ENCODE results near the gene SAMD11. TPM values are rescaled to one million over a fixed set of nuclear protein-coding genes. Genes with fewer than 3 reads are reported as not detected.

The SAMD11 gene
- total and polyA plus RNA-seq, 2 of the 13 experiments (the other 11 are each of a cell fraction or from before 2014, with no cell fraction given) = 0.11 TPM; not detected in 1

DNA sequence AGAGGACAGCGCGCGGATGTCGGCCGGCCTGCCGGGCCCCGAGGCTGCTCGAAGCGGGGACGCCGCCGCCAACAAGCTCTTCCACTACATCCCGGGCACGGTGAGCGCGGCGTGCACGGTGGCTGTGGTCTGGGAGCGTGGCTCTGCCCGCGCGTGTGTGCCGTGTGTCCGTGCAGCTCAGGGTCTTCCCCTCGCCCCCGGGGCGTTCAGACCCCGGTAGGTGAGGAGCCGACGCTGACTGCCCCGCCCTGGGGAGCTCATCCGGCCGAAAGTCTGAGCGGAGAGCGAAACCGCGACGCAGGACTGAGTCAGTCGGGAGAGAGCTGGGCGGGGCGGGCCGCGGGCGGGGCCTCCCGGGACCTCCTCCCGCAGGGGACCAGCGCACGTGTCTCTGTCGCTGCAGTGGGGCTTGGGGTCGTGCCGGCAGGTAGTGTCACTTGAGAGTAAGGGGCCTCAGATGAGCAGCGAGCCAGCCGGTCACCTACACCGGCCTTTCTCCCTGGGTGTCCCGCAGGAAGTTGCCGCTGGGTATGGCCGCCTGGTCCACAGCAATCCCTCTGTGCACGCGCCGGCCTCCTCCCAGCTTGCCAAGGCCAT lies 43.1 kb downstream of the SAMD11 start (continued):
- 0 out of 2 replicates have a peak, but pooled peaks have one; percentile 25 for TF ChIP-seq GATA4 (IDR thresholded peaks at IDR 0.05; ENCODE audit: borderline replicate concordance, low read depth)
- no peak for TF ChIP-seq ZSCAN31 (CRISPR knock-in tag; IDR thresholded peaks at IDR 0.05; ENCODE audit: low read depth)
- TF ChIP-seq REL (CRISPR knock-in tag; conservative IDR thresholded peaks at IDR 0.05) = no peak
- TF ChIP-seq IRF2 (CRISPR knock-in tag; IDR thresholded peaks at IDR 0.05) = no peak; the same call in 1 of the 2 replicates
- TF ChIP-seq ZNF780A (CRISPR knock-in tag; IDR thresholded peaks at IDR 0.05) = no peak
- TF ChIP-seq THYN1 (CRISPR knock-in tag; IDR thresholded peaks at IDR 0.05; ENCODE audit: borderline replicate concordance, low read depth) = no peak
- no peak for TF ChIP-seq ZNF564 (CRISPR knock-in tag; IDR thresholded peaks at IDR 0.05)
- TF ChIP-seq HNRNPK (IDR thresholded peaks at IDR 0.05; ENCODE audit: low read depth, low read length, poor library complexity, severe bottlenecking) = no peak
- 0 out of 2 replicates have a peak, but pooled peaks have one; percentile 51 for TF ChIP-seq ZNF333 (CRISPR knock-in tag; IDR thresholded peaks at IDR 0.05; ENCODE audit: borderline replicate concordance)
- 0 out of 2 replicates have a peak, but pooled peaks have one; percentile 18 for TF ChIP-seq FOXO1 (CRISPR knock-in tag; IDR thresholded peaks at IDR 0.05)
- TF ChIP-seq ARID3A (IDR thresholded peaks at IDR 0.05; ENCODE audit: low read depth, low read length) = no peak
- no peak for TF ChIP-seq ZMYM4 (CRISPR knock-in tag; IDR thresholded peaks at IDR 0.05)
- TF ChIP-seq MXD4 (CRISPR knock-in tag; IDR thresholded peaks at IDR 0.05) = no peak
- no peak for TF ChIP-seq ZSCAN20 (CRISPR knock-in tag; IDR thresholded peaks at IDR 0.05; ENCODE audit: borderline replicate concordance)

All from HepG2 (cell line).